Parathyroid adenoma (tissue), 2 donors: ENCODE data around the gene DDR1.
A peak's percentile ranks its signal among the peaks of the same experiment; 100 is the strongest.

Experiments used
- H2AFZ ChIP-seq: fragments of 300-600 bp; sonication (generic); one replicate; pipeline ENCODE4 v1.7.0; 2017; ENCODE audit warnings: antibody characterized with exemption, mild to moderate bottlenecking
- H3K27ac ChIP-seq: fragments of 300-600 bp; sonication (generic); one replicate; pipeline ENCODE4 v1.7.0; 2017
- H3K27me3 ChIP-seq: fragments of 300-600 bp; sonication (generic); one replicate; pipeline ENCODE4 v1.7.0; 2017; ENCODE audit warnings: low read length; ENCODE audit not compliant: control insufficient read depth, insufficient read depth
- H3K36me3 ChIP-seq: fragments of 300-600 bp; sonication (generic); one replicate; pipeline ENCODE4 v1.7.0; 2017; ENCODE audit warnings: low read length; ENCODE audit not compliant: control insufficient read depth, insufficient read depth
- H3K4me1 ChIP-seq: fragments of 300-600 bp; sonication (generic); one replicate; pipeline ENCODE4 v1.7.0; 2017; ENCODE audit warnings: control low read depth
- H3K4me2 ChIP-seq: fragments of 300-600 bp; sonication (generic); one replicate; pipeline ENCODE4 v1.7.0; 2017; ENCODE audit warnings: low read length
- H3K4me3 ChIP-seq: fragments of 300-600 bp; sonication (generic); one replicate; pipeline ENCODE4 v1.7.0; 2017; ENCODE audit warnings: low read depth, low read length
- H3K79me2 ChIP-seq: fragments of 300-600 bp; sonication (generic); one replicate; pipeline ENCODE4 v1.7.0; 2017; ENCODE audit warnings: control low read depth
- H3K9ac ChIP-seq: fragments of 300-600 bp; sonication (generic); one replicate; pipeline ENCODE4 v1.7.0; 2017; ENCODE audit warnings: mild to moderate bottlenecking
- H3K9me3 ChIP-seq: fragments of 300-600 bp; sonication (generic); one replicate; pipeline ENCODE4 v1.7.0; 2017; ENCODE audit warnings: low read length; ENCODE audit not compliant: control insufficient read depth
- CTCF ChIP-seq: fragments of 300-600 bp; sonication (generic); IDR thresholded peaks from one replicate; pipeline ENCODE4 v1.7.0; 2017; ENCODE audit warnings: antibody characterized with exemption, mild to moderate bottlenecking
- donor health status: primary hyperparathyroidism.

Gene DDR1

GRCh38 chr6:30914076-30914853, 29.9 kb downstream of the DDR1 start, which contains the start of gene VARS2:
VARS2 (plus strand) TSS chr6:30914238; CDS start chr6:30914837, 599 bp downstream.
- TF ChIP-seq CTCF, result peak; percentile 69
- peak within 1 kb of the TSS; percentile 96 for H2AFZ ChIP-seq

GRCh38 chr6:30914854-30915590, 30.7 kb downstream of the DDR1 start:
- peak overlapping the region; percentile 74 for H3K4me3 ChIP-seq
- H3K4me1 ChIP-seq, result peaks cover 21% of the 10 kb centered on the region
- peak overlapping the region; percentile 81 for H3K4me2 ChIP-seq
- no peaks in the 10 kb centered on the region for H3K27me3 ChIP-seq
- no peak for TF ChIP-seq CTCF
- no peaks in the 10 kb centered on the region for H3K9me3 ChIP-seq
- no peaks in the 10 kb centered on the region for H3K36me3 ChIP-seq
- peak overlapping the region; percentile 96 for H2AFZ ChIP-seq
- H3K9ac ChIP-seq, result peak overlapping the region; percentile 84
- H3K27ac ChIP-seq, result peak overlapping the region; percentile 98
- peaks cover 8% of the 10 kb centered on the region for H3K79me2 ChIP-seq

More at GRCh38 chr6:30914076-30914853, 29.9 kb downstream of the DDR1 start, which contains the start of gene VARS2:
- peak within 1 kb of the TSS; percentile 74 for H3K4me3 ChIP-seq
- H3K27me3 ChIP-seq, result no peaks in the 10 kb centered on the region
- no peaks in the 10 kb centered on the region for H3K9me3 ChIP-seq
- H3K36me3 ChIP-seq, result no peaks in the 10 kb centered on the region
- H3K4me2 ChIP-seq, result peak within 1 kb of the TSS; percentile 81
- H3K27ac ChIP-seq, result peak within 1 kb of the TSS; percentile 98
- peak within 1 kb of the TSS; percentile 84 for H3K9ac ChIP-seq
- peaks cover 21% of the 10 kb centered on the region for H3K4me1 ChIP-seq
- H3K79me2 ChIP-seq, result peaks cover 8% of the 10 kb centered on the region

- Histone ChIP-seq H3K9me3 (no peaks in the 10 kb centered on the region), H3K27me3 (no peaks in the 10 kb centered on the region), H3K4me1 (peaks cover 21% of the 10 kb centered on the region), H3K4me3 (no peak overlapping the region), H3K79me2 (peaks cover 8% of the 10 kb centered on the region), H3K36me3 (no peaks in the 10 kb centered on the region), H2AFZ (peak overlapping the region; percentile 96), H3K27ac (peak overlapping the region; percentile 98), H3K9ac (no peak overlapping the region), H3K4me2 (peak overlapping the region; percentile 27)
- TF ChIP-seq CTCF, result peak; percentile 63
Observed at GRCh38 chr6:30915591-30915946, 31.2 kb downstream of the DDR1 start.

GRCh38 chr6:30917041-30917440, 32.7 kb downstream of the DDR1 start:
- H3K4me1 ChIP-seq, result peaks cover 21% of the 10 kb centered on the region
- H2AFZ ChIP-seq, result no peak overlapping the region
- H3K9ac ChIP-seq, result no peak overlapping the region
- TF ChIP-seq CTCF, result no peak
- no peak overlapping the region for H3K4me3 ChIP-seq
- peaks cover 8% of the 10 kb centered on the region for H3K79me2 ChIP-seq
- H3K27ac ChIP-seq, result no peak overlapping the region
- no peak overlapping the region for H3K4me2 ChIP-seq
- H3K9me3 ChIP-seq, result no peaks in the 10 kb centered on the region
- H3K36me3 ChIP-seq, result no peaks in the 10 kb centered on the region
- H3K27me3 ChIP-seq, result no peaks in the 10 kb centered on the region
